Measurements from ENCODE around the gene WDR55. TPM values are rescaled to one million over a fixed set of nuclear protein-coding genes. Genes with fewer than 3 reads are reported as not detected.

The WDR55 gene
- total and polyA plus RNA-seq, 2 of the 8 experiments (the other 6 are each of a cell fraction or from before 2014, with no cell fraction given): 15.3 to 22.7 TPM

GRCh38 chr5:140628711-140629110 lies 36.0 kb upstream of the WDR55 start:
- no peak overlapping the region for H3K4ac ChIP-seq (replicated peaks; ENCODE audit: insufficient read length, low read depth, low read length)
- no peak overlapping the region for H2AFZ ChIP-seq (ENCODE audit: low read length)
- no peak overlapping the region for H2BK15ac ChIP-seq (ENCODE audit: low read length)
- ChIA-PET CTCF (ENCODE audit: partially characterized antibody) (no interaction called here), POLR2A (ENCODE audit: partially characterized antibody) (no interaction called here)
- H4K20me1 ChIP-seq (replicated peaks in 1 of 2; ENCODE audit: control insufficient read depth in 1 of 2, insufficient read depth in 2 of 2, low read length in 2 of 2): no peaks in the 10 kb centered on the region
- no peak overlapping the region for H2BK5ac ChIP-seq (ENCODE audit: low read depth, low read length)
- H3K23ac ChIP-seq (ENCODE audit: insufficient read length): no peak overlapping the region
- H3K79me2 ChIP-seq (ENCODE audit: control insufficient read depth in 1 of 2, insufficient read depth in 2 of 2, low read length in 2 of 2): no peaks in the 10 kb centered on the region
- no peak overlapping the region for H4K91ac ChIP-seq (replicated peaks; ENCODE audit: insufficient read length, low read length)
- H3K79me1 ChIP-seq (ENCODE audit: low read depth, low read length): no peaks in the 10 kb centered on the region
- no peak overlapping the region for H2BK120ac ChIP-seq (replicated peaks; ENCODE audit: low read depth, low read length)
- no peak overlapping the region for H2BK12ac ChIP-seq (ENCODE audit: low read depth, low read length)
- 84% methylated on average over 1 of the region's 1 CpG; no CpG with 5 or more reads in 1 of the 2 experiments for WGBS, 2 experiments (ENCODE audit: extremely low coverage in 1 of 2, insufficient coverage in 1 of 2, insufficient read length in 1 of 2, insufficient replicate concordance in 2 of 2, low coverage in 1 of 2, low lambda C conversion rate in 2 of 2, missing lambda C conversion rate in 1 of 2)
- no peak overlapping the region for H3K9ac ChIP-seq (replicated peaks in 1 of 4; ENCODE audit: extremely low read depth in 1 of 4, low read depth in 3 of 4, low read length in 3 of 4)
- H3K27ac ChIP-seq (ENCODE audit: low read depth, low read length): no peak overlapping the region
- H4K5ac ChIP-seq (ENCODE audit: insufficient read length, low read depth, low read length): no peak overlapping the region
- FAIRE-seq: no peak
- no peak overlapping the region for H3K14ac ChIP-seq (ENCODE audit: insufficient read length)
- no peak overlapping the region for H3K18ac ChIP-seq (ENCODE audit: extremely low read depth, low read length)
- peaks cover 40 to 41% of the 10 kb centered on the region in 2 experiments; a peak in 3 of 4 replicates for H3K9me3 ChIP-seq (ENCODE audit: insufficient read depth in 2 of 2, low read depth in 1 of 2, low read length in 1 of 2)
- no peaks in the 10 kb centered on the region for H3K4me1 ChIP-seq (replicated peaks in 1 of 4; ENCODE audit: control insufficient read depth in 3 of 4, insufficient read depth in 4 of 4, low read length in 3 of 4)
- no peaks in the 10 kb centered on the region for H3K23me2 ChIP-seq (ENCODE audit: low read depth, low read length)
- no peaks in the 10 kb centered on the region for H3K36me3 ChIP-seq (ENCODE audit: control insufficient read depth in 2 of 4, insufficient read depth in 4 of 4, low read length in 3 of 4)
- H2BK20ac ChIP-seq (ENCODE audit: low read length): no peak overlapping the region
- TF ChIP-seq CTCF (IDR thresholded peaks at IDR 0.05; ENCODE audit: control extremely low read depth in 1 of 3, insufficient read depth in 1 of 3, low read depth in 1 of 3, low read length in 3 of 3) (no peak), EZH2 (IDR thresholded peaks at IDR 0.05; ENCODE audit: low read depth, low read length, severe bottlenecking) (no peak), EP300 (IDR thresholded peaks at IDR 0.05; ENCODE audit: borderline replicate concordance in 1 of 2, low read depth in 2 of 2, low read length in 2 of 2) (no peak), GABPA (IDR thresholded peaks at IDR 0.05; ENCODE audit: borderline replicate concordance, insufficient read depth, low read length) (no peak), HDAC6 (IDR thresholded peaks at IDR 0.05; ENCODE audit: low read depth, low read length) (no peak), TAF1 (IDR thresholded peaks at IDR 0.05; ENCODE audit: low read depth, low read length) (no peak), CTBP2 (IDR thresholded peaks at IDR 0.05; ENCODE audit: borderline replicate concordance, insufficient read depth, insufficient read length, low read length) (no peak)
- no peak overlapping the region for H3K4me3 ChIP-seq (ENCODE audit: extremely low read depth in 1 of 4, insufficient read depth in 2 of 4, low read depth in 3 of 4, low read length in 4 of 4)
- H3K4me2 ChIP-seq (ENCODE audit: insufficient read depth in 1 of 2, low read depth in 2 of 2, low read length in 2 of 2): no peak overlapping the region
- no peak overlapping the region for H2AK5ac ChIP-seq (ENCODE audit: low read depth, low read length)
- no peak overlapping the region for H4K8ac ChIP-seq (ENCODE audit: extremely low read depth, insufficient read depth, low read length)
- no peak overlapping the region for H3K56ac ChIP-seq (replicated peaks; ENCODE audit: insufficient read length, low read depth, low read length)
- no peaks in the 10 kb centered on the region for H3K27me3 ChIP-seq (replicated peaks in 1 of 4; ENCODE audit: control insufficient read depth in 3 of 4, extremely low read depth in 1 of 4, insufficient read depth in 3 of 4, low read length in 3 of 4)
- no peak for DNase-seq (ENCODE audit: low read depth in 1 of 2, low spot score in 2 of 2)

Measured in H1 (cell line).